HG03378 (cell line): ENCODE data around the gene RECQL5.

Source experiments
- ATAC-seq: cut with Tn5 transposase; IDR thresholded peaks from one replicate; pipeline ENCODE4 v1.9.1; 2021; ENCODE audit warnings: mild to moderate bottlenecking, moderate library complexity; ENCODE audit not compliant: unreplicated experiment

RECQL5 gene

DNA sequence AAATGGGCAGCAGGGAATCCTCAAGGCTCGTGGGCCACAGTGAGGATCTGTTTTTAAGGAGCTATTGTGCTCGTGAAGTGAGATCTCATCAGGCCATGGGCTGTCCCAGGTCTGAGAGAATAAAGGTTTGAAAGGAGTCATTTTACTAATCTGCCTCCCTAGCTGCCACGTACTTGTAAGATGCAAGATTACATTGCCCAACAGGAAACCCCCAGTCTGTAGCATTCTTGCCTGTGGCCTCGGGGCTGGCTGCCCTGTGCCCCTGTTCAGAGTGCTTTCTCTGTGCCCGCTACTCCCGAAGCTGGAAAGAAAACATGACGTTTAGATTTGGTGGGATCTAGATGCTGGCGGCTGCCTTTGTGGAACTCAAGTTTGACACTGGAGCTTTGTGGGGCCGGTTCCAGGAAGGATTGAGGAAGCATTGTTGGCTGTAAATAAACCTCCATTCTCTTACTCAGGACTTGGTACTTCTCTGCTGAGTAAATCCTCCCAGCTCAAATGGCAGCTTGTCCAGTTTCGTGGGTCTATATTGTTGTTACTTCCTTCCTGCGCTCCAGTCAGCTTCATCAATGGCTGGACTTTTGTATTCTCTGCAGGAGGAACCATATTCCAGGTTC lies 21.4 kb upstream of the RECQL5 start:
- ATAC-seq, result no peak

DNA sequence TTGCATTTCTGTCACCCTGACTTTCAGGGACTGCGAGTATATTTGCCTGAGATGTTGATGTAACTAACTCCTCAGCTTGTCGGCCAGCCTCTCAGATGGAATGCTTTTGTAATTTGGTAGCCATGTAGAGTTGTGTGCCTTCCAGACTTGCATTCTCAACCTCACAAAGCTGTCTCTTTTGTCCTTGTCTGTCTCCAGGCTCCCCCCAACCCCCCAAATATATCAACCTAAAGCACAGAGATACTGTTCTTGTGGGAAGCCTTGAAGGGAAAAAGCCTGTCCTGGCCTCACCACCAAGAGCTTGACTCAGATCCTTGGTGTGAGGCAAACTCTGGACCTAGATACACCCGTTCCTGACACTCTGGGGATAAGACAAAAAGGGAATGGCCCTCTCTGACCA lies 18.5 kb upstream of the RECQL5 start:
- no peak for ATAC-seq

DNA sequence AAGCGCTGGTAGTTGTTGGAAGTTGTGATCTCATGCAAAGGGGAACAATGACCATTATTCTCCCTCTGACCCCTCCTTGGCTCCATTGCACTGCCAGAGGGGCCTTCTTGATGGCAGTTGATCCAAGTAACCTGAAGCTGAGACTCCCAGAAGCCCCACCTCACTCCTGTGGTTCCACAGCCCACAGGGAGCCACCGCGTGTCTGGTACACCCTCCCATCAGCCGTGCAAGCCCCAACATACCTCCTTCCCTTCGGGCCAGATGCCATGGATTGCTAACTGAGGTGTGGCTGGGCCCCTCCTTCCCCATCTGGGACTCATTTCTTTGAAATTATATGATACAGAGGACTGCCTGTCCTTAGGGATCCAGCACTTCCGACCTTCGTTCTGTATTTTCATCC lies 18.0 kb upstream of the RECQL5 start:
- ATAC-seq, result no peak

DNA sequence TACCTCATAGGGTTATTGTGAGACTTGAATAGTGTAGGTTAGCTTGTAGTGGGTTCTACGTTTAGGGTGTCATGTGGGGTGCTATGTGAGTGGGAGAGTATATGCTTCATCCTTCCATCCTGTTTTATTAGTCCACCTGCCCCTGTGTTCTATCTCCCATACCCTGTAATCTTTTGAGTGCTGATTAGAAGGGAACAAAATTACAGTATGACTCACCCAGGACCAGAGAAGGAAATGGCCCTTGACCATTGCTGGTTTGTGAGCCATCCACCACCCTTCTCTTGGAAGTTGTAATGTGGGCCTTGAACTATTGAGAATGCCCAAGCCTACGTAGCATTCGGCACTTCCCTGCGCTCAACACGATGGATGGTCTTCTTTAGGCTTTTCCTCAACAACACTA lies 17.3 kb upstream of the RECQL5 start:
- ATAC-seq, result no peak

DNA sequence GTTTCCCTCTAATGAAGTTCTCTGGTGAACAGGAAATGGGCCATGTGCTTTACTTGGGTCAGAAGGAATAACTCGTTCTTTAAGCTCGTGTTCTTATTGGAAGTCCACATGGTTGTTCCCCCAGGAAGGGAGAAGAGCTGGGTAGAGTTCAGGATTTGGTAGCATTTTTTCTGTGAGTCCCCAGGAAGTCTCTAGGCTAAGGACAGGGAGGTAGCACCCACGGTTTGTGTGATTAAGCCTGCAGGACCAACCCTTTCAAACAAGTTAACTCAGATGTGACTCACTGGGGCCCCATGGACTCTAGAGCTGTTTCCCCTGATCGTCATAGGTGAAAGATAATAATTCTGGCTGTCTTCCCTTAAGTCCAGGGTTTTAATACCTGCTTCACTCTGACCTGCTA lies 16.6 kb upstream of the RECQL5 start:
- ATAC-seq, result no peak

DNA sequence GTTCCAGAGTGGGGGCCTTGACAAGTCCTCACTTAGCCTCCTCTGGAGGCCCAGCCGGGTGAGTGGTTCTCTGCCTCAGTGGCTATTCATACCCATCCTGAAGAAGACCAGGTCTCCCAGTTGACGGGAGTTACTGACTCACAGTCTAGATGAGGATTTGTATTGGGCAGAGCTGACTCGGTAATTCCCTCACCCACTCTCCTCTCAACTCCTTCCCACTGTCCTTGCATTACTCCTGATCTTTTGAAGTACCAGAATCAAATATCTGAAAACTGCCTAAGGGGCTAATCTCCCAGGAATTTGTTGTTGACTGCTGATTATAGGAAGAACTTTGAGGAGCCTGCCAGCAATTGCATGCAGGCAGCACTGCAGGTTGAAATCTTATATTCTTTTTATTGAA lies 14.3 kb upstream of the RECQL5 start:
- no peak for ATAC-seq

DNA sequence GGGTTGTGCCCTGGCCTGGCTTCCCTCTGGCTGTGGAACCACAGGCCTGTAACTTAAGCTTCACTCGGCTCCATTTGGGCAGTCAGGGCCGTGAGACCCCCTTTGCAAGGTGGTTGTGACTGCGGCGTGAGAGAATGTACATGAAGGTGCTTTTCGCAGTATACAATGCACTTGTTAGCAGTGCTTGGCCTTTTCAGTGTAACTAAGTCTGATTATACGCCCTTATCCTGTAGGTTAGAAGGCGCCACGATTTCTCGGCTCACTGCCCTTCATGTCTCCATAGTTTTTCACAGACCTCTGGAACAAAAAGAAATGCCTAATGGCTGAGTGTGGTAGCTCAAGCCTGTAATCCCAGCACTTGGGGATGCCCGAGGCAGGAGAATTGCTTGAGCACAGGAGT lies 13.5 kb upstream of the RECQL5 start:
- ATAC-seq, result no peak

DNA sequence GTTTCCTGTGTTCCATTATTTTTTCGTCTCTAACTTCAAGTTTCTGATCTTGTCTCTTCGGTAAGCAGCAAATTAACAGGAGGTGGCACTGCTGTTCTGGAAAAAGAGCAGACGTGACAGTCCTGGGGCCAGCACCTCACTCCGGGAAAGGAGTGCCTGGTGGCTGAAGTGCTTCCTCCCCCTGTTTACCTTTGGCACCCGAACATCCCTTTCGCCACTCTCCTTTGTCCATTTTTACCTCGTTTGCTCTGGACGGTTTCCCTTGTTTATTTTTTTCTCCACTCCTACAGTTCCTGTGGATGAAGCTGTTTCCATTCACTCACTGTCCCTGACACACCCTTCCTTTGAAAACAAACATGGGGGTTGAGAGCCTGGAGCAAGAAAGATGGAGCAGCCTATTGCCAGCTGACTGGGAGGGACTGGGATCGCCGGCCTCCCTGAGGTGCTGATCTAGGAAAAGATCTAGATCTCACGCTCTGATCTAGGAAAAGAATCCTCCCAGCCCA lies 12.8 kb upstream of the RECQL5 start:
- no peak for ATAC-seq

DNA sequence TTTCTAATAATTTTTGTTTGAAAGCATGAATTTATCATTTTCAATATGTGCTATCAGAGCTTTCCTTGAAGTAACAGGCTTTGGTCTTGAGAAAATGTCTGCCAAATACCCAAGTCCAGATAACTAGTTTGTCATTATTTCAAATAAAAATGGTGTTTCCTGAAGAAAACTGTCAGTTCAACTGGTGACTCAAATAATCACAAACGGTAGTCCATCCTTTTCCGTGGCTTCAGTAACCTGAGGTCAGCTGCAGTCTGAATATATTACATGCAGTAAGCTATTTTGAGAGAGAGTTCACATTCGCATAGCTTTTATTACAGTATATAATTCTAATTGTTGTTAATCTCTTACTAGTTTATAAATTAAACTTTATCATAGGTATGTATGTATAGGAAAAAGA lies 9.5 kb upstream of the RECQL5 start:
- no peak for ATAC-seq

DNA sequence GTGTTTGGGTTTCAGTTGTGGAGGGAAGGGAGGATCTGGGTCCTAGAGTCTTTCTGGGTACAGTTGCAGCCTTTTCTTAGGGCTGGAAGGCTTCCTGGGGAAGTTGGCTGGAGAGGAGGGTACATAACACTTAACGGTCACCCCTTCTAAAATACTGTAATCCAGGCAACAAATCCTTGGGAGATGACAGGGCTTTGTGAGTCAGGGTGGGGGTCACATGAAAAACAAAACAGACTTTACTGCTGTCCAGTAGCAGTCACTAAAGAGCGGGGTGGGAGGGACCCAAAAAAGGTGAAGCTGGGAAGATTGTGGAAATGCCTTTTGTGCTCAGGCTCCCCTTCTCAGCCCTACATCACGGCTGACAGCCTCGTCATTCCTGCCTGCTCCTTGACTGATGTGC lies 6.5 kb upstream of the RECQL5 start:
- ATAC-seq, result no peak

DNA sequence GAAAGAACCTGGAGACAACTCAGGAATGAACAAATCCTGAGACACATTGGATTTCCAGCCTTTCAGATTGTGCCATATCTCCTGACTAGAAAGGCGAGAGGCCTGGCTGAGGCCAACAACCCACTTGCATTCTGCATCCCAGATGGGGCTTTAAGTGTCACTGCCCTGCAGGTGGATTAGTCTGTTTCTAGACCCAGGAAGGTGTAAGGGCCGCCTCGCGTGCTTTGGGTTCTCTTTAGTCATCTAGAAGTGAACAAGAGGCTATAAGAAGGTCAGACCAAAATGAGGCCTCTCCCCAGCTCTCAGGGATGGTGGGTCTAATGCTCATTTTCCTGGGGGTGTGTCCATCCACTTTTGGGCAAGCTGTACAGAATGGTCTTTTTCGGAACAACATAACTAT lies 5.1 kb upstream of the RECQL5 start:
- no peak for ATAC-seq

DNA sequence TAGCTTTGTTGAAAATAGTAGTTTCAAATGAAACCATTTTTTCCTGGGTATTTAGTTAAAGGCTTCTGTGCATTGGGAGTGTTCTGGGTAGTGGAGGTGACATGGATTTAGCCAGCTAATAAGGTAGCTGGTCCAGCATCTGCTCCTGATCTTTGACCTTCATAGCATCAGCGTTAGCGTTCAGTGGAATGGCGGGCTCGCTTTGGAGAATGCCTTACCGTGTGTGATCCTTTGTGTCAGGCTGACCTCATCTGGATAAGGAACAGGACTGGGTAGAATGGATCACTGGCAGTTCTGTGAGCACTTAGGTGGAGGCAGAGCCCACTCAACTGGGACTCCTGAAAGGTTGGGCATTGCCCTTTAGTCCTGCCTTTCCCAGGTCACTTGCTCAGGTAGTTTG lies 3.9 kb upstream of the RECQL5 start:
- no peak for ATAC-seq

DNA sequence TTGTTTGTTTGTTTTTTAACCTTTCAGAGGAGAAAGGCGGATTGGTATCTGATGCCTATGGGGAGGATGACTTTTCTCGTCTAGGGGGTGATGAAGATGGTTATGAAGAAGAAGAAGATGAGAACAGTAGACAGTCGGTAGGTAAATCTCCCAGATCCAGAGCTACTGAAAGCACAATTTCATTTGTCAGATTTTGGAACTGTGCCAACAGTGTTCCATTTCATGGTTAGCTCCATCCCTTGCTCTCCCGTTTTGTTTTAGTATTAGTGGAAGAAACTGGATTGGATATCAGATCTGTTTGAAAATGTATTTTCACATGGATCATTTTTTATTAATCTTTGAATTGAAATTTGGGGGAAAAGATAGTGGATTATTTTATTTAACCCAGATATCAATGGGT lies 1.5 kb upstream of the RECQL5 start:
- ATAC-seq, result no peak

DNA sequence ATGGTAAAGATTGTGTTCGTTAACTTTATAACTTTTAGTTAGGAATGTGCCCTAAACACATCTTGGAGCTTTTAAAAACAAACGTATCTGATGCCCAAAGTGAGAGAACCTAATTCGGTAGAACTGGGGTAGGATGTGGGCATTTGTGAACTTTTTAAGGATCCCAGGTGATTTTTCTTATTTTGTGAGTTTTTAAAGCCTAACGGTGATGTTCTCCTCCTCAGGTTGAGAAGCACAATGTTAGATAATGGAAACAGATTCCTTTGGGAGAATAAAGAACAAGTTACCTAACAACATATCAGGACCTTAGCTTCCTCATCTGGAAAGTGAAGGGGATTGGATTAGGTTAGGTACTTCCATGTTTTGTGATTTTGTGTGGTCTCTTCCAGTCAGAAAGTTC lies 871 bp upstream of the RECQL5 start:
- no peak for ATAC-seq

DNA sequence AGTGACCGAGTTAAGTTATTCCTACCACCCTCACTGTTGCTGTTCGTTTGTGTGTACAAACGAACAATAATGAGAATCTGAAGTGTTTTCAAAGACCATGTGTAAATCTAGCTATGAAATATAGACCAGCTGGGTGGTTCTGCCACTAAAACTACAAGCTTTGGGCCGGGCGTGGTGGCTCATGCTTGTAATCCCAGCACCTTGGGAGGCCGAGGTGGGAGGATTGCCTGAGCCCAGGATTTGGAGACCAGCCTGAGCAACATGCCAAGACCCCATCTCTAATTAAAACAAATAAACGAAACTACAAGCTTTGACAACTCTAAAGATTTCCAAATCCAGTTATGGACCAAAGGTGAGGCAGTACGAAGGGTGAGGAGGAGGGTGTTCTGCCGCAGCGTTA lies 973 bp downstream of the RECQL5 start:
- no peak for ATAC-seq

DNA sequence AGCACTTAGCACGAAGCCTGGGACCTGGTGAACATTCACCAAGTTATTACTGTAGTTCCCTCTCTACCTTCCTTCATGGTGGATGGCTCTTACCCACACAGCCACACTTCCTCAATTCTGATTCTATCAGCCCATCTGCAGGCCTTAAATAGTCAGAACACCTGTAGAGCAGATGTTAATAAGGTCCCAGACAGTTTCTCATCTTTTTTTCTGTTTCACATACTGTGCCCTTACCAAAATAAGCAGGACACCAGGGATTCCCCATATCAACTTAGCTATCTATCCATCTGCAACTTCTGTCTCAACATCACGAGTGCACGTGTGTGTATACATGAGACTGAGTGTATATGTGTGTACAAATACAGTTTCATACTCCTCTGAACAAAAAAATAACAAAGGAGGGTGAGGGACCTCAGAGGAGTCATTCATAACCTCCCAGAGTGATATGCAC lies 2.8 kb downstream of the RECQL5 start:
- ATAC-seq, result peak; percentile 53

DNA sequence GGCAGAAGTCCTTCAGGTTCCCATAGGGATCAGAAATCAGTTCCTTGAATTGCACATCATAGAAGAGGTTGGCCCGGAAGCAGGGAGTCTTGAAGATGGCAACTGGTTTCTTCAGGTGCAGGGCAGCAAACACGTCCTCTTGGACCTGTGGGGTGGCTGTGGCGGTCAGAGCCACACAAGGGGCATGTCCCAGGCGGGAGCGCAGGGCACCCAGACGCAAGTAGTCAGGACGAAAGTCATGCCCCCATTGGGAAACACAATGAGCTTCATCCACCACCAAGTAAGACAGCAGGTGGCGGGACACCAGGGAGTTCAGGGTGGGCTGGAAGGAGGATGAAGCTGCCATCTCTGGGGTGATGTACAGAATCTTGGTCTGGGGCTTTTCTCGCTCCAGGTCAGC lies 4.4 kb downstream of the RECQL5 start:
- ATAC-seq, result no peak

DNA sequence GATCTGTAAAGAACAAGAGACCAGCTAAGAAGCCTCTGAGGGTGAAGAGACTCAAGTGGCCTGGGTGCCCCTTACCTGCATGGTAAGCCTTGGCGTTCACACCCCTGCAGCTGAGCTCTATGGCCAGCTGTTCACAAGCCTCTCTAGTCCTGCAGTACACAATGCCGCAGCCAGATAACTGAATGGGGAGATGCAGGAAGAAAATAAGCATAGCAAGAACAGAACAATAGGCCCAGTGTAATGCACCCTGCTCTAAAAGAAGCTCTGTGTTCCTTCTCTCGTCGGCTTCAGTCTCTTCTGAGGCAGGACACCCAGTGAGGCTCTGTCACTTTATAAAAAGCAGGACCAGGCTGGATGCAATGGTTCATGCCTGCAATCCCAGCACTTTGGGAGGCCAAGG lies 5.4 kb downstream of the RECQL5 start:
- no peak for ATAC-seq

DNA sequence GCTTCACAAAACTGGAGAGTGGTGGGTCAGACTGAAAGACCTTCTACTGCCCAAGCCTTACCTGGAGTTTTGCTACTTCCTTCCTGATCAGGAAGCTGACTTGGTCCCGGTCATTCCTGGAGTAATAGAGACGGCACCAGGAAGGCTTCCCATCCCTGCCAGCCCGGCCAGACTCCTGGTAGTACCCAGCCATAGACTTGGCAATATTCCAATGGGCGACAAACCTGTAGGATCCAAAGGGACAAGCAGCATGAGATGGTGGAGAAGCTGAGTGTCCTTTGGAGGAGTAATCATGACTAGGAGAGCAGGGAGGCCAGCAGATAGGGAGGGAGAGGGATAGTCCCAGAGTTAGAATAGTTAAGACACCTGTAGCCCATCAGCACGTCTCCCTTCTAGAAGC lies 8.7 kb downstream of the RECQL5 start:
- ATAC-seq, result no peak

DNA sequence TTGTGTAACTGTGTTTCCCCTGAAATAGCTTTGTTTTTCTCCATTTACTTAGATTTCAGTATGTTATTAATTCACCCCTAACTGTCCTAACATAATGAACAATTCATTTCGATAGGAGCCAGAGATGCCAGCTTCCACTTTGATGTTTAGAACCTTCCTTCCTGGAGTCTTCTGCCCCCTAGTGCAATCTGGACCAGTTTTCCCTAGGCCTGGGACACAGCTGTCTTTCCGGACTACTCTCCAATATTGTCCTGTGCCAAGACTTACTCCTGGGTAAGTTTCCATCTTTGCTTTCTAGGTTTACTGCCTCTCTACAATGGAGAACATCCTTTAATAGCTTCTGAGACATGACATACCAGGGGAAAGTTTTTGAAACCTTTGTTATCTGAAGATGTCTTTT lies 12.8 kb downstream of the RECQL5 start:
- ATAC-seq, result no peak

DNA sequence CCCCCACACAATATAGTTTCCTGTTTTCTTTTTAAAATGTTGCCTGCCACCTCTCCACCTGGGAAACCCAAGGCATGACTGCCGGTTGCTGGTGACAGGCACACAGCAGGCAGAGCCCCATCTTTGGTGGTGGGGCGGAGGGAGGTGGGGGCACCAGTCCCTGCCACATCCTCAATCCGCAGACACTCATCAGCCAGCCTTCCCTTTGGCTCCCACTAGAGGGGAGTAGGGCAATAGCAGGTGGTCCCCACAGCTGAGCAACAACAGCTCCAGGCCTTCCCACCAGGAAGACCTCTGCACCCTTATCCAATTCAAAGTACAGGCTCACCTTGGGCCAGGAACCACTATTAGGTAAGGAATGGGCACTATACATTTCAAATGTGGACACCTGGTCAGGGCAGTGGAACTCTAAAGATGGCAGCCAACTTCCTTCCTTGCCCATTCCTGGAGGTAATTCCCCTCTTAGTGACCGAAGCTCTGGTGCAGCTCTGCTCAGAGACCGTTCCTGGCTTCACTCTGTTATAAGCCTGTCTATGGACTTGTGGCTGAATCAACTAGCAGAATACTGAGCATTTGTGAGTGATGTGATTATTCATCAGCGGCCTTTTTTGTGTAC lies 13.9 kb downstream of the RECQL5 start:
- ATAC-seq, result no peak

DNA sequence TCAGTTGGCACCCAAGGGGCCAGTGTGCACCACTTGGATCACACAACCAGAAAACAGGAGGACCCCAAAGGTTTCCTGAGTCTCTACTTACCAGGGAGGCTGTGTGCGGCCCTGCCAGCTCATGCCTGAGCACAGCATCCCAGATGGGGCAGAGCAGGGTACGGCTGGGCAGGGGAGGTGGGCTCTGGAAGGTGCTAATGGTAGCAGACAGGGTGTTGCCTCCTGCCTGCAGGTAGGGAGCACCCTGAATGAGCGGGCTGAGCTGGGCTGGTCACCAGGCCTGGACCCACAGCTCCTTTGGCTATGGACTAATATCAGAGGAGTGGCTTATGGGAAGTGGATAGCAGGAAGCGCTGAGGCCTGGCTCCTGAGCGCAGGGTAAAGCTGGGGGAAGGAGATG lies 14.6 kb downstream of the RECQL5 start:
- no peak for ATAC-seq

DNA sequence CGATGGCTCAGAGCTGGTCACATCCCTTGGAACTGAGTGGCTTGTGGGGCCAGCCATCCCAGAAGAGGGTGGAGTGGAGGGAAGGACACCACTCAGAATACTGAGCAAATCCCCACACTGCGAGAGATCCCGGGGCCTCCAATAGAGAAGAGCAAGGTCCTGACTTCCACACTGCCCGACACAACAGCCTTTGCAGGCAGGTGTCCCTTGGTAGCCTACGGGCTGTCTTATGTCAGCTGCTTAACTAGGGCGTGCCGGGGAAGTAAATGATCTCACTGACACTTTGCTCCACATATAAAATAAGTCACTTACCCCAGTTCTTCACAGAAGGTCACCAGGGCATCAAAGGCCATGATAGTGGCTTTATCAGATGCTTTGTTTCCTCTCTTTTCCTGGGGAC lies 16.1 kb downstream of the RECQL5 start:
- no peak for ATAC-seq
